AG08396 (cell line): ENCODE results near the gene HES1.

ENCODE experiments used
- DNase-seq: peaks from one replicate; pipeline ENCODE4 v3.0.0; 2012; ENCODE audit warnings: low spot score, mixed read lengths

Gene HES1

DNA sequence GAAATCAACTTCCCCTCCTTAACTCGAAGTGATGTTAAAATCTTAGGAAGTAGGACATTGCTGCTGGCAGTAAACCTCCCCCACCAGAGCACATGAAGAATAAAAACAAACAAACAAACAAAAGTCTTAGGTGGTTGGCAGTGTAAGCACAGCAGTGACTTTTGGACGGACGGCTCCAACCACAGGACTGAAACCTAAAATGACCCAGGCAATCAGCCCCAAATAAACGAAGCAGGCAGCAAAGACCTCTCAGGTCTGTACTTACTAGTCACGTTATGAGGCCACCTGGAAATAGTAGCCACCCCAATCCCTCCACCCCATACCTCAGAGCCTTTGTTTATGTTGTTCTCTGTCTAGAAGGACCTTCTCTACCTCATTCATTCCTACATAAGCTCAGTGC is 33.5 kb upstream of the HES1 start:
- no peak for DNase-seq

GRCh38 chr3:194103505-194103904 is 32.4 kb upstream of the HES1 start:
- DNase-seq = no peak

GRCh38 chr3:194103983-194104751 is 31.8 kb upstream of the HES1 start:
- no peak for DNase-seq

GRCh38 chr3:194105292-194105691 is 30.7 kb upstream of the HES1 start:
- DNase-seq = no peak

DNA sequence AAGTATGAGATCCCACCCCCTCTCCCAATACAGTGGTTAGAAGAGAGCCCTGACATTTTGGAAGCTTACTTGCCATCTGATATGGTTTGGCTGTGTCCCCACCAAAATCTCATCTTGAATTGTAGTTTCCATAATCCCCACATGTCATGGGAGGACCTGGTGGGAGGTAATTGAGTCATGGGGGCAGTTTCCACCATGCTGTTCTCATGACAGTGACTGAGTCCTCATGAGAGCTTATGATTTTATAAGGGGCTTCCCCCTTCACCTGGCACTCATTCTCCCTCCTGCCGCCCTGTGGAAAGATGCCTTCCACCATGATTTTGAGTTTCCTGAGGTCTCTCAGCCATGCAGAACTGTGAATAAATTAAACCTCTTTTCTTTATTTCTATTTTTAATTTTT is 28.8 kb upstream of the HES1 start:
- DNase-seq = no peak

- DNase-seq = no peak
These were observed 26.6 kb upstream of the HES1 start for GRCh38 chr3:194109192-194109863.

GRCh38 chr3:194110483-194110882 is 25.5 kb upstream of the HES1 start:
- no peak for DNase-seq

DNA sequence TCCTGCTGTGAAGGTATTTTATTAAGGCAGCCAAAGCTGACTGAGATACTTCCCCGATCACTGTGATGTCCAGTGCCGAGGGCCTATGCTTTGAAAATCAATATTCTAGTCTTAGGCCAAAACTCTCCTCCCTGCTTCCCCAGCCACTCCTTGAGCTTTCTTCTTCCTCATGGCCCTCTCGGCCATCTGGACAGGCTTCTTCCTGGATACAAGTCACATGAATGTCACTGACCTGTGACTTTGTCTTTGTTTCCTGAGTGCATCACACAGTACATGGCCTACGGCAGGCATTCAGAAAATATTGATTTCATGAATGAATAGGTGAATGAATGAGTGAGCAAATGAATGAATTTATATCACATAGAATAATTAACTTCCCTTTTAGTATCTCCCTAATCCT is 24.6 kb upstream of the HES1 start:
- no peak for DNase-seq

GRCh38 chr3:194112120-194113106 is 23.5 kb upstream of the HES1 start:
- no peak for DNase-seq

DNA sequence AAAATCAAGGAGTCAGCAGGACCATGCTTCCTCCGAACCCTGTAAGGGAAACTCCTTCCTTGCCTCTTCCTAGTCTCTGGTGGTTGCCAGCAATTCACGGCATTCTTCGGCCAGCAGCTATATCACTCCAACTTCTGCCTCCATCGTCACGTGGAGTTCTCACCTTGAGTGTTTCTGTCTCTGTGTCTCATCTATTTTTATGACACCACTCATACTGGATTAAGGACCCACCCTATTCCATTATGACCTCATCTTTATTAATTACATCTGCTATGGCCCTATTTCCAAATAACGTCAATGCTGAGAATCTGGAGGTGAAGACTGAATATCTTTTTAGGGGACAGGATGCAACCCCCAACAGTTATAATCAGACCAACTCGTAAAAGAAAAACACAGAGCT is 21.8 kb upstream of the HES1 start:
- DNase-seq = no peak

- DNase-seq = no peak
These were observed 18.7 kb upstream of the HES1 start for GRCh38 chr3:194117104-194117845.

DNA sequence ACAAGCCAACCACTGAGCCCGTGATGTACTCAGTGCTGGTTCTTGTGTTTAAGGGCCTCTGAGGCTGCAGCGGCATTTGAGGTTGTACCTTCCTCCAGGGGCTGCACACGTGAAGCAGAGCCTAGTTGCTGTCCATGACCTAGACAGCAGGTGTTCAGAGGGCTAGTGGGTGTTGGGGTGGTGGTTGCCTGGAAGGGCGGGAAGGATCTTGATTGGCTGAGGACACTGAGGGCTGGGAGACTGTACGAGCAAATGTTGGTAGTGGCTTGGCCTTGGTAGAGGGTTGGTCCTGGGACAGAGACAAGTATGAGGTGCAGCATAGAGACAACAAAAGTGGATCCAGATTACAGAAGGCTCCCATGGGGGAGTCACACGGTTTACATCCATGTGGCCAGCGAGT is 17.0 kb upstream of the HES1 start:
- DNase-seq = no peak

DNA sequence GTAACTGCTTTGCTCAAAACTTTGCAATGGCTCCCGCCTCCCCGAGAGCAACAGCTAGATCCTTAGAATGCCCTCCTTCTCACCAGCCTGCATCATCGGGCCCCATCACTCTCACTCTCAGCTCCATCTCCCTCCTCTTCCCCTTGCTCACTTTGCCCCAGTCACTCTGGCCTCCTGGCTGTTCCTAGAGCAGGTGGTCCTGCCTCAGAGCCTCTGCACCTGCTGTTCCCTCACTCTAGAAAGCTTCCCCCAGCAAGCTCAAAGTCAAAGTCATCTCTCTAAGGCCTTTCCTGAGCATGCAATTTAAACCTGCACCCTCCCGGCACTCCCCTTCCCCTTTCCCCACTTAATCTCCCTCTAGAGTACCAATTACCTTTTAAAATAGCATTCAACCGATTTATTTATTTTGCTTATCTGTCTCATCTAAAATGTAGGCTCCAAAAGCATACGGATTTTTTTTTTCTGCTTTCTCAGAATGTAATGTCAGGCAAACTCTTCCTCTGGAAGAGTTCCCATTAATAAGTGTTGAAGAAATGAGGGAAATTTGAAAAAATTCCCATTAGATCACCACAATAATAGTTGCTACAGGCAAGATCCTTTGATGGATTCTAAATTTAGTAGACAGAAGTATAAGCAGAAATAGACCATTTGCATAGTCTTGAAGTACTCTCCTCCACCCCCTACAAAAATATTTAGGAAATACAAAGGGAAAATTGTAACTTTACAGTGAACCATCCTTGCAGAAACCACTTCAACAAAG is 15.9 kb upstream of the HES1 start:
- no peak for DNase-seq

DNA sequence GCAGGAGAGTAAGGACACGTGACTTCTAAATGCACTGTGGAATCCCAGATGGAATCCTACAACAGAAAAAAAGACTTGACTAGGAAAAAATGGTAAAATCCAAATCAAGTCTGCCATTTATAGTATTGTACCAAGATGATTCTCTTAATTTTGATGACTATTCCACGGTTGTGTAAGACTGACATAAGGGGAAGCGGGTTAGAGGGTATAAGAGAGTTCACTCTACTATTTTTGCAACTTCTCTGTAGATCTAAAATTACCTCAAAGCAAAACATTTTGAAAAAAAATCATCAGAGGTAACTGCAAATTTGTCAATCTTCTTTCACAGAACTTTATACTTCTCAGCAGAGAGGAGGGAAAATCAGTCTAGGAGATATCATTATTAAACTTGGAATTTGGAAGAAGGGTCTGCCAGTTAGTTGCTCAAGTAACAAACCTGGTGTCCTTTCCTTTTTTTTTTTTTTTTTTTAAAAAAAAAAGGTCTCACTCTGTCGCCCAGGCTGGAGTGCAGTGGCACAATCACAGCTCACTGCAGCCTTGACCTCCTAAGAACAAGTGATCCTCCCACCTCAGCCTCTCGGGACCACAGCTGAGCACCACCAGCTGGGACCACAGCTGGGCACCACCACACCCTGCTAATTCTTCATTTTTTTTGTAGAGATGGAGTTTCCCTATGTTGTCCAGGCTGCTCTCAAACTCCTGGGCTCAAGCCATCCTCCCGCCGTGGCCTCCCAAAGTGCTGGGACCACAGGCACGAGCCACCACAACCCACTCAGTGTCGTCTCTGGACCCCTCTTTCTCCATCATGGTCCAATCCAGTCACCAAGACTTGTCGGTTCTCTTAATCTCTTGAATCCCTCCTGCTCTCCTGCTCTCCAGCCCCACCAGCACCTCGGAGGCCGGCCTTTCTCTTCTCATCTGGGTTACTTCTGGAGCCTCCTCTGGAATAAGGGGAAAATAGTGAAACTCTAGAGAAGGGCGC is 14.9 kb upstream of the HES1 start:
- no peak for DNase-seq

GRCh38 chr3:194121891-194122631 is 13.9 kb upstream of the HES1 start:
- no peak for DNase-seq

DNA sequence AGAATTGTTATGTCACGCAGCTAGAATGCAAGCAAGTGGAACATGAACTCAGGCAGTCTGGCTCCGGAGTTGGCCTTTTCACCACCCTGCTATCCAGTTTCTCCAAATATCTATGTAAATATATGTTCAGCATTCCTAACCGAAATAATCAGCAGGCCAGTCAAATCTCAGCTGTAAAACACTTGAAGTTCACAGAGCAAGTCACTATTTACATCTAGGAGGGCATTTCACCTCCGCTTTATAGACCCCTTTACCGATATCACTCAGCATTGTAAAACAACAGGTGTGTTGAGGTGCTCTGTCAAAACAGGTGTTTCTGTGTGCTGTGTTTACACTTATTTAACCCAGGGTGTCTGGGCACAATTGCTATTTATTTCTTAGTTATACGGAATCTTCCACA is 12.2 kb upstream of the HES1 start:
- DNase-seq = no peak

GRCh38 chr3:194124193-194124592 is 11.8 kb upstream of the HES1 start:
- no peak for DNase-seq

GRCh38 chr3:194125442-194125841 is 10.5 kb upstream of the HES1 start:
- no peak for DNase-seq

- no peak for DNase-seq
These were observed 9.2 kb upstream of the HES1 start for GRCh38 chr3:194126790-194127189.
